Smooth muscle cell (in vitro differentiated cells): ENCODE data around the gene ATN1. TPM values are rescaled to one million over a fixed set of nuclear protein-coding genes. Genes with fewer than 3 reads are reported as not detected.

Experiments
- DNase-seq: peaks from one replicate; lab custom pipeline; 2025; ENCODE audit not compliant: unreplicated experiment; lab: John Stamatoyannopoulos, UW
- H2AFZ ChIP-seq: fragments of 200-600 bp; sonication (generic); 2 replicates; pipeline ENCODE4 v1.6.0; 2016; ENCODE audit warnings: antibody characterized with exemption, low read depth, mild to moderate bottlenecking
- H3F3A ChIP-seq: fragments of 200-600 bp; sonication (generic); 2 replicates; pipeline ENCODE4 v1.6.0; 2017; ENCODE audit warnings: antibody characterized with exemption, low read depth
- H3K27ac ChIP-seq: fragments of 200-600 bp; sonication (generic); 2 replicates; pipeline ENCODE4 v1.5.1; 2016; ENCODE audit warnings: low read depth, mild to moderate bottlenecking
- H3K27me3 ChIP-seq: fragments of 200-600 bp; sonication (generic); 2 replicates; pipeline ENCODE4 v1.6.1; 2016; ENCODE audit warnings: low read depth, mild to moderate bottlenecking
- H3K36me3 ChIP-seq: fragments of 200-600 bp; sonication (generic); 2 replicates; pipeline ENCODE4 v1.5.1; 2016; ENCODE audit warnings: low read depth
- H3K4me1 ChIP-seq: fragments of 200-600 bp; sonication (generic); 2 replicates; pipeline ENCODE4 v1.5.1; 2016; ENCODE audit warnings: low read depth
- H3K4me2 ChIP-seq: fragments of 200-600 bp; sonication (generic); 2 replicates; pipeline ENCODE4 v1.6.0; 2016; ENCODE audit warnings: mild to moderate bottlenecking
- H3K4me3 ChIP-seq: fragments of 200-600 bp; sonication (generic); 2 replicates; pipeline ENCODE4 v1.5.1; 2016; ENCODE audit warnings: mild to moderate bottlenecking
- H3K79me2 ChIP-seq: fragments of 200-600 bp; sonication (generic); 2 replicates; pipeline ENCODE4 v1.6.0; 2016; ENCODE audit warnings: low read depth, mild to moderate bottlenecking
- H3K9ac ChIP-seq: fragments of 200-600 bp; sonication (generic); 2 replicates; pipeline ENCODE4 v1.6.0; 2016; ENCODE audit warnings: low read depth
- H3K9me3 ChIP-seq: fragments of 200-600 bp; sonication (generic); replicated peaks from 2 replicates; pipeline ENCODE4 v1.5.1; 2016; ENCODE audit warnings: low read depth
- H4K20me1 ChIP-seq: fragments of 200-600 bp; sonication (generic); 2 replicates; pipeline ENCODE4 v1.6.0; 2016; ENCODE audit warnings: low read depth
- WGBS: methylation state at CpG from one replicate; pipeline ENCODE4 v1.1.7; 2016; ENCODE audit warnings: low lambda C conversion rate; 5-methylcytosine and 5-hydroxymethylcytosine counted together
- polyA plus RNA-seq: library from polyadenylated mRNA; unstranded; fragments of >200 nt; fragmentation: Nextera tagmentation; extraction: Ambion mirVana; gene quantifications from 2 replicates; pipeline ENCODE4 v1.2.1, GENCODE V29; 2016
- total RNA-seq: library from RNA; depleted of rRNA; stranded (reverse); fragments of >200 nt; gene quantifications from 2 replicates; pipeline ENCODE4 v1.2.3, GENCODE V29; 2014
- TF ChIP-seq, protein P1 (sequence below): fragments of 200-600 bp; sonication (generic); IDR thresholded peaks from 2 replicates; pipeline ENCODE4 v1.5.1; 2017; ENCODE audit warnings: borderline replicate concordance, mild to moderate bottlenecking, antibody characterized with exemption; ENCODE audit not compliant: insufficient read depth, poor library complexity, severe bottlenecking

Gene ATN1
- total and polyA plus RNA-seq, 2 experiments from 2014 or later = 28.8 to 30.4 TPM

DNA sequence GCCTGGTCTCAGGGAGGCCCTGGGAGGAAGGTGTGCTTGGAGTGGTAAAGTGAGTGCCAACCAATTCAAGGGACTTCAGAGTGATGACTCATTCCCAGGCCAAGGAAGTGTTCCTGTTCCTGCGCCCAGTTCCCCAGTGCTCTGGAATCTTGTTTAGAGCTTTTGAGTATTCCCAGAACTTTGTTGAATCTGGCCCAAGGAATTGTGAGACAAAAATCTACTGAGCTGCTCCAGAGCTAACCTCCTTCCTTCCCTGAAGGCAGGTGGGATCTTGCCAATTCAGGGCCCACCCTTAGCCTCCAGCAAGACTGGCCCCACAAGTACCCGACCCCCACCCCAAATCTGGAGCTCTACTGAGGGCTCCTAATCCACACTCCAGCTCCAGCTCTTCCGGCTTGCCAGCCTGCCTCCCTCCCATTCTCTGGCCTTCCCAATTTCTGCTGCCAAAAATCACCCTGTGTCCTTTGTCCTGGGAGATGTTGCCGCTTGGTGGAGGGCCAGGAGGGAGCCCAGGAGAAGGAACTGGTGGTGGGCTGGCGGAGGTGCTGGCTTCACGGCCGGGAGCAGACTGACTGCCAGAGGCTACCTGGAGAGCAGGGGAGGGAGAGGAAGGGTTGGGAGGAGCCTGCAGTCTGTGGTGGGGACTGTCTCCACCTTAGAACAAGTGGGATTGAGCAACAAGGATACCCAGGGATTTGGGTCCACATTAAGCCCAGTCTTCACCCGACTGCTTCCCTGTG lies 2.0 kb upstream of the ATN1 start:
- Histone ChIP-seq H4K20me1 (peaks cover 20% of the 10 kb centered on the region), H3K9me3 (no peaks in the 10 kb centered on the region), H3K9ac (no peak overlapping the region), H3K36me3 (no peaks in the 10 kb centered on the region), H2AFZ (peak overlapping the region; percentile 8), H3K4me2 (peak overlapping the region; percentile 85), H3K27ac (peak overlapping the region; percentile 77), H3K79me2 (peaks cover 37% of the 10 kb centered on the region), H3K27me3 (no peaks in the 10 kb centered on the region), H3K4me1 (peaks cover 42% of the 10 kb centered on the region), H3K4me3 (peak overlapping the region; percentile 98), H3F3A (peaks cover 17% of the 10 kb centered on the region)
- whole genome bisulfite sequencing = 2% methylated on average over 8 of the region's 8 CpGs
- TF ChIP-seq, protein P1, sequence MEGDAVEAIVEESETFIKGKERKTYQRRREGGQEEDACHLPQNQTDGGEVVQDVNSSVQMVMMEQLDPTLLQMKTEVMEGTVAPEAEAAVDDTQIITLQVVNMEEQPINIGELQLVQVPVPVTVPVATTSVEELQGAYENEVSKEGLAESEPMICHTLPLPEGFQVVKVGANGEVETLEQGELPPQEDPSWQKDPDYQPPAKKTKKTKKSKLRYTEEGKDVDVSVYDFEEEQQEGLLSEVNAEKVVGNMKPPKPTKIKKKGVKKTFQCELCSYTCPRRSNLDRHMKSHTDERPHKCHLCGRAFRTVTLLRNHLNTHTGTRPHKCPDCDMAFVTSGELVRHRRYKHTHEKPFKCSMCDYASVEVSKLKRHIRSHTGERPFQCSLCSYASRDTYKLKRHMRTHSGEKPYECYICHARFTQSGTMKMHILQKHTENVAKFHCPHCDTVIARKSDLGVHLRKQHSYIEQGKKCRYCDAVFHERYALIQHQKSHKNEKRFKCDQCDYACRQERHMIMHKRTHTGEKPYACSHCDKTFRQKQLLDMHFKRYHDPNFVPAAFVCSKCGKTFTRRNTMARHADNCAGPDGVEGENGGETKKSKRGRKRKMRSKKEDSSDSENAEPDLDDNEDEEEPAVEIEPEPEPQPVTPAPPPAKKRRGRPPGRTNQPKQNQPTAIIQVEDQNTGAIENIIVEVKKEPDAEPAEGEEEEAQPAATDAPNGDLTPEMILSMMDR = no peak
- no peak for DNase-seq

GRCh38 chr12:6928022-6928702 lies 403 bp downstream of the ATN1 start:
- DNase-seq = no peak
- Histone ChIP-seq H4K20me1 (peaks cover 44% of the 10 kb centered on the region), H3K4me2 (peak overlapping the region; percentile 99), H3K79me2 (peaks cover 62% of the 10 kb centered on the region), H3F3A (peaks cover 17% of the 10 kb centered on the region), H3K27ac (peak overlapping the region; percentile 67), H3K4me3 (peak overlapping the region; percentile 98), H3K36me3 (no peaks in the 10 kb centered on the region), H3K9ac (peak overlapping the region; percentile 90), H3K9me3 (no peaks in the 10 kb centered on the region), H3K27me3 (no peaks in the 10 kb centered on the region), H3K4me1 (peaks cover 42% of the 10 kb centered on the region), H2AFZ (no peak overlapping the region)
- WGBS = 0% methylated on average over 7 of the region's 79 CpGs
- TF ChIP-seq, protein P1 = no peak

GRCh38 chr12:6928703-6929407 lies 1.1 kb downstream of the ATN1 start:
- no peak overlapping the region for H2AFZ ChIP-seq
- H3F3A ChIP-seq = peaks cover 17% of the 10 kb centered on the region
- H3K27me3 ChIP-seq = no peaks in the 10 kb centered on the region
- WGBS = 1% methylated on average over 19 of the region's 19 CpGs
- TF ChIP-seq, protein P1 = no peak
- no peak for DNase-seq
- H3K27ac ChIP-seq = peak overlapping the region; percentile 67
- no peaks in the 10 kb centered on the region for H3K9me3 ChIP-seq
- peak overlapping the region; percentile 99 for H3K4me2 ChIP-seq
- no peaks in the 10 kb centered on the region for H3K36me3 ChIP-seq
- H3K4me3 ChIP-seq = peak overlapping the region; percentile 98
- H3K9ac ChIP-seq = peak overlapping the region; percentile 90
- peaks cover 51% of the 10 kb centered on the region for H4K20me1 ChIP-seq
- peaks cover 68% of the 10 kb centered on the region for H3K79me2 ChIP-seq
- peaks cover 42% of the 10 kb centered on the region for H3K4me1 ChIP-seq
